Thyroid gland (tissue), 4 donors: ENCODE data around the gene SH2D1A.

ENCODE experiments used
- CTCF ChIP-seq, 6 experiments: fragments of 200-600 bp in 3 of 6; fragments of 450-650 bp in 3 of 6; sonication (generic) in 3 of 6; IDR thresholded peaks; one replicate each; pipeline ENCODE4 v1.5.1; 2016 to 2019; ENCODE audit warnings: antibody characterized with exemption in 6 of 6, mild to moderate bottlenecking in 2 of 6, inconsistent platforms in 1 of 6, moderate library complexity in 1 of 6
- POLR2A ChIP-seq, 2 donors: fragments of 450-650 bp; IDR thresholded peaks; one replicate each; pipeline ENCODE4 v1.6.1; 2017; ENCODE audit warnings: antibody characterized with exemption in 2 of 2, mild to moderate bottlenecking in 2 of 2, moderate library complexity in 1 of 2

GRCh38 chrX:124378643-124379042, 32.3 kb downstream of the SH2D1A start:
- TF ChIP-seq CTCF (IDR thresholded peaks at IDR 0.05) = no peak
- no peak for TF ChIP-seq POLR2A (IDR thresholded peaks at IDR 0.05)
